GM12873 (cell line): ENCODE results near the gene ROPN1L.

Experiments used
- CTCF ChIP-seq: IDR thresholded peaks from 2 replicates; pipeline ENCODE4 v1.5.1; 2012; ENCODE audit warnings: low read depth, mild to moderate bottlenecking, moderate library complexity, low read length, control low read depth; ENCODE audit not compliant: insufficient read depth; ENCODE audit errors: missing control alignments

The ROPN1L gene

GRCh38 chr5:10453545-10453944 lies 11.9 kb downstream of the ROPN1L start:
- TF ChIP-seq CTCF, result no peak

GRCh38 chr5:10454591-10455276 lies 13.1 kb downstream of the ROPN1L start:
- no peak for TF ChIP-seq CTCF

GRCh38 chr5:10455277-10455670 lies 13.6 kb downstream of the ROPN1L start:
- TF ChIP-seq CTCF, result no peak

GRCh38 chr5:10456583-10457420 lies 15.1 kb downstream of the ROPN1L start:
- TF ChIP-seq CTCF, result no peak

- no peak for TF ChIP-seq CTCF
Observed at GRCh38 chr5:10457682-10458574, 16.2 kb downstream of the ROPN1L start.

GRCh38 chr5:10459080-10460055 lies 17.7 kb downstream of the ROPN1L start:
- TF ChIP-seq CTCF, result no peak
